GM12878 (cell line): ENCODE results near the gene RBMS1. TPM values are rescaled to one million over a fixed set of nuclear protein-coding genes. Genes with fewer than 3 reads are reported as not detected.

Experiments
- ATAC-seq: fragments of 200-7000 bp; cut with Tn5 transposase; 3 replicates; pipeline ENCODE4 v1.9.1; 2020; ENCODE audit warnings: mild to moderate bottlenecking, moderate library complexity
- BruUV-seq: library from RNA; stranded (reverse); fragments of 400-500 nt; replicated peaks from 2 replicates; lab custom pipeline; 2021; lab: Mats Ljungman, UMichigan
- CTCF ChIA-PET: fragments of 300-600 bp; sonication (Branson Sonifier 250); formaldehyde crosslinking; extraction: SDS; loops from one replicate; lab custom pipeline; 2021; ENCODE audit warnings: inconsistent platforms; lab: Yijun Ruan, JAX
- POLR2A ChIA-PET: fragments of 350-600 bp; formaldehyde crosslinking; extraction: SDS; loops from one replicate; lab custom pipeline; 2021; ENCODE audit warnings: inconsistent platforms; lab: Charles Lee
- RAD21 ChIA-PET: fragments of 300-600 bp; sonication (Branson Sonifier 250); formaldehyde crosslinking; loops from one replicate; lab custom pipeline; 2023; ENCODE audit warnings: antibody characterized with exemption; ENCODE audit not compliant: unreplicated experiment; lab: Charles Lee
- SMC1A ChIA-PET: fragments of 300-600 bp; sonication (Branson Sonifier 250); formaldehyde crosslinking; loops from one replicate; lab custom pipeline; 2023; ENCODE audit not compliant: unreplicated experiment, uncharacterized antibody; lab: Charles Lee
- DNase-seq: peaks from one replicate; pipeline ENCODE4 v3.0.0-alpha.2; 2011; ENCODE audit warnings: low read depth, low spot score
- FAIRE-seq: peaks from 3 replicates; lab custom pipeline; 2011; peaks lifted over from hg19 to GRCh38; lab: Jason Lieb, UNC
- H2AFZ ChIP-seq: 2 replicates; pipeline ENCODE4 v1.6.0; 2011; ENCODE audit warnings: low read depth, low read length, control low read depth; ENCODE audit not compliant: control insufficient read depth
- H3K27ac ChIP-seq: 2 replicates; pipeline ENCODE4 v1.5.1; 2011; ENCODE audit warnings: control low read depth; ENCODE audit not compliant: control insufficient read depth, insufficient read depth
- H3K27me3 ChIP-seq, 2 experiments: replicated peaks in 1 of 2; 2 replicates each; pipeline versions ENCODE4 v1.6.0 to v1.6.1; 2011; ENCODE audit warnings: low read length in 1 of 2; ENCODE audit not compliant: control insufficient read depth in 2 of 2, insufficient read depth in 2 of 2
- H3K36me3 ChIP-seq, 2 experiments: 2 replicates each; pipeline ENCODE4 v1.5.1; 2011; ENCODE audit warnings: low read length in 1 of 2; ENCODE audit not compliant: control insufficient read depth in 2 of 2, insufficient read depth in 2 of 2
- H3K4me1 ChIP-seq: 2 replicates; pipeline ENCODE4 v1.6.1; 2011; ENCODE audit warnings: mild to moderate bottlenecking, low read length, moderate library complexity, mixed read lengths; ENCODE audit not compliant: control insufficient read depth, insufficient read depth
- H3K4me2 ChIP-seq: 2 replicates; pipeline ENCODE4 v1.6.0; 2011; ENCODE audit warnings: control low read depth; ENCODE audit not compliant: control insufficient read depth, insufficient read depth
- H3K4me3 ChIP-seq: fragments of 200-600 bp; sonication (generic); 2 replicates; pipeline ENCODE4 v1.5.1; 2016
- H3K79me2 ChIP-seq: 2 replicates; pipeline ENCODE4 v1.6.0; 2011; ENCODE audit warnings: low read length; ENCODE audit not compliant: control insufficient read depth, insufficient read depth
- H3K9ac ChIP-seq: 2 replicates; pipeline ENCODE4 v1.8.0; 2011; ENCODE audit warnings: low read length, control low read depth, mixed read lengths; ENCODE audit not compliant: control insufficient read depth, insufficient read depth
- H3K9me3 ChIP-seq: replicated peaks from 3 replicates; pipeline ENCODE4 v1.5.1; 2011; ENCODE audit warnings: mild to moderate bottlenecking, low read length; ENCODE audit not compliant: control insufficient read depth, insufficient read depth
- H4K20me1 ChIP-seq: 2 replicates; pipeline ENCODE4 v1.6.0; 2011; ENCODE audit not compliant: control insufficient read depth, insufficient read depth
- CTCF ChIP-seq, 3 experiments: IDR thresholded peaks in 2 of 3; conservative IDR thresholded peaks in 1 of 3; 2 replicates each; pipeline ENCODE4 v1.5.1; 2011; ENCODE audit warnings: low read depth in 3 of 3, low read length in 3 of 3, mild to moderate bottlenecking in 3 of 3, control low read depth in 2 of 3, moderate library complexity in 2 of 3, inconsistent platforms in 1 of 3, mixed read lengths in 1 of 3; ENCODE audit not compliant: control insufficient read depth in 2 of 3, insufficient read depth in 1 of 3; ENCODE audit errors: extremely low read depth in 1 of 3
- E2F4 ChIP-seq: IDR thresholded peaks from 2 replicates; pipeline ENCODE4 v1.6.1; 2012; ENCODE audit warnings: low read depth, low read length, improper control_type of control experiment
- HDAC2 ChIP-seq: fragments of 200-600 bp; sonication (generic); IDR thresholded peaks from 2 replicates; pipeline ENCODE4 v1.6.1; 2017
- HDAC6 ChIP-seq: fragments of 200-600 bp; sonication (generic); IDR thresholded peaks from one replicate; pipeline ENCODE4 v1.8.0; 2017; ENCODE audit warnings: antibody characterized with exemption; ENCODE audit not compliant: unreplicated experiment
- MEF2A ChIP-seq: IDR thresholded peaks from 2 replicates; pipeline ENCODE4 v1.6.1; 2011; ENCODE audit warnings: low read depth, mild to moderate bottlenecking, low read length, moderate library complexity; ENCODE audit not compliant: insufficient read depth
- MEF2B ChIP-seq: fragments of 450-650 bp; IDR thresholded peaks from 2 replicates; pipeline ENCODE4 v1.6.1; 2018; ENCODE audit warnings: mild to moderate bottlenecking, moderate library complexity; ENCODE audit not compliant: partially characterized antibody, poor library complexity, severe bottlenecking
- MXI1 ChIP-seq: fragments of 150-350 bp; IDR thresholded peaks from 2 replicates; pipeline ENCODE4 v1.6.1; 2011; ENCODE audit warnings: low read depth, mild to moderate bottlenecking, inconsistent platforms, low read length, improper control_type of control experiment
- MYB ChIP-seq: fragments of 150-350 bp; IDR thresholded peaks from 2 replicates; pipeline ENCODE4 v1.6.1; 2014; ENCODE audit warnings: mild to moderate bottlenecking, low read depth, low read length, borderline replicate concordance
- NR2C2 ChIP-seq: IDR thresholded peaks from 2 replicates; pipeline ENCODE4 v1.6.1; 2011; ENCODE audit warnings: borderline replicate concordance, low read depth; ENCODE audit not compliant: control insufficient read depth, insufficient read length
- RELB ChIP-seq: fragments of 450-650 bp; IDR thresholded peaks from 2 replicates; pipeline ENCODE4 v1.6.1; 2017; ENCODE audit warnings: low read depth, mild to moderate bottlenecking, moderate library complexity
- SREBF2 ChIP-seq: IDR thresholded peaks from 2 replicates; pipeline ENCODE4 v1.6.1; 2012; ENCODE audit warnings: mild to moderate bottlenecking, low read length
- SUZ12 ChIP-seq: fragments of 200-600 bp; sonication (generic); IDR thresholded peaks from one replicate; pipeline ENCODE4 v1.6.1; 2018; ENCODE audit warnings: antibody characterized with exemption, mild to moderate bottlenecking; ENCODE audit not compliant: unreplicated experiment
- ZNF217 ChIP-seq: fragments of 450-650 bp; IDR thresholded peaks from 2 replicates; pipeline ENCODE4 v1.6.1; 2017; ENCODE audit warnings: antibody characterized with exemption, mild to moderate bottlenecking
- ZNF592 ChIP-seq: fragments of 450-650 bp; IDR thresholded peaks from 2 replicates; pipeline ENCODE4 v1.6.1; 2017; ENCODE audit warnings: mild to moderate bottlenecking, moderate library complexity
- ZNF622 ChIP-seq: fragments of 450-650 bp; IDR thresholded peaks from 2 replicates; pipeline ENCODE4 v1.6.1; 2017; ENCODE audit warnings: mild to moderate bottlenecking, inconsistent platforms
- WGBS: methylation state at CpG from one replicate; pipeline ENCODE4 v1.1.6; 2016; ENCODE audit warnings: low lambda C conversion rate; ENCODE audit not compliant: insufficient replicate concordance, insufficient coverage; ENCODE audit errors: missing lambda C conversion rate; 5-methylcytosine and 5-hydroxymethylcytosine counted together
- in situ Hi-C: fragments of 300-500 bp; cut with MboI; formaldehyde crosslinking; loops from 9 replicates; pipeline ENCODE4 v1.14.3; 2018; ENCODE audit warnings: mixed read lengths
- intact Hi-C: fragments of 100-400 bp; cut with micrococcal nuclease; formaldehyde crosslinking; loops from one replicate; pipeline ENCODE4 v1.14.2; 2022; ENCODE audit not compliant: unreplicated experiment
- polyA plus RNA-seq, 11 experiments: library from polyadenylated mRNA; depleted of rRNA in 4 of 11; unstranded in 6 of 11; stranded (reverse) in 5 of 11; fragments of >200 nt; fragmentation: Nextera tagmentation in 4 of 11; fragmentation: Illumina TruSeq in 1 of 11; extraction: Ambion mirVana in 4 of 11; extraction: Trizol in 1 of 11; gene quantifications; 1 replicate in 1 of 11; 2 replicates in 10 of 11; pipeline versions ENCODE4 v1.2.1 to v1.2.3, GENCODE V29; 2011 to 2016; ENCODE audit warnings: inconsistent platforms in 2 of 11, missing spikeins in 2 of 11, low read depth in 1 of 11
- total RNA-seq, 4 experiments: library from RNA; depleted of rRNA in 3 of 4; stranded (reverse); fragments of >200 nt in 3 of 4; fragmentation: Illumina TruSeq in 1 of 4; extraction: Trizol in 1 of 4; gene quantifications; 2 replicates each; pipeline versions ENCODE4 v1.2.1 to v1.2.3, GENCODE V29; 2013 to 2021

The RBMS1 gene
- total and polyA plus RNA-seq, 10 of the 15 experiments (the other 5 are each of a cell fraction or from before 2014, with no cell fraction given) = 0.04 to 0.31 (median 0.17) TPM; not detected in 1

- ChIA-PET POLR2A (no interaction called here), RAD21 (no interaction called here), SMC1A (interaction anchor here (1.5 kb wide), 1 partner anchor 14 kb away, joined by 3 read pairs; no protein-coding TSS in a partner anchor), CTCF (interaction anchor here (1.7 kb wide), 1 partner anchor 24 kb away, joined by 8 read pairs; no protein-coding TSS in a partner anchor)
- Histone ChIP-seq H3K79me2 (no peaks in the 10 kb centered on the region), H3K9ac (no peak overlapping the region), H4K20me1 (no peaks in the 10 kb centered on the region), H3K4me2 (no peak overlapping the region), H3K27me3 (no peaks in the 10 kb centered on the region; a peak in 1 of 4 replicates), H3K27ac (no peak overlapping the region), H2AFZ (no peak overlapping the region), H3K4me1 (peaks cover 4% of the 10 kb centered on the region; the same call in 1 of the 2 replicates), H3K9me3 (no peaks in the 10 kb centered on the region), H3K4me3 (no peak overlapping the region), H3K36me3 (no peaks in the 10 kb centered on the region)
- FAIRE-seq (no peak), DNase-seq (no peak), ATAC-seq (no peak)
- BruUV-seq = no TSS peak
- in situ Hi-C loops = no loop called here
- intact Hi-C loops = no loop called here
- no peak for TF ChIP-seq RELB
- no peak for TF ChIP-seq ZNF622
- TF ChIP-seq MXI1 = no peak
- TF ChIP-seq E2F4 = no peak
- TF ChIP-seq HDAC6 = no peak
- no peak for TF ChIP-seq SREBF2
- TF ChIP-seq MEF2B = no peak
- TF ChIP-seq ZNF217 = no peak
- TF ChIP-seq ZNF592 = no peak
- no peak for TF ChIP-seq NR2C2
- TF ChIP-seq HDAC2 = no peak
- TF ChIP-seq SUZ12 = no peak
- TF ChIP-seq MYB = no peak
- TF ChIP-seq CTCF (IDR thresholded peaks at IDR 0.05 in 2 of 3, conservative IDR thresholded peaks at IDR 0.05 in 1 of 3; ENCODE audit: control insufficient read depth in 2 of 3, extremely low read depth in 1 of 3, insufficient read depth in 1 of 3, low read depth in 3 of 3, low read length in 3 of 3) = no peak
- TF ChIP-seq MEF2A = no peak
- 16% methylated on average over 5 of the region's 5 CpGs for WGBS
Measured at GRCh38 chr2:160227293-160227915, 266.2 kb downstream of the RBMS1 start.
